HEK293 (cell line): ENCODE data around the gene CEP85L.

Source experiments
- REST ChIP-seq: fragments of 450-650 bp; formaldehyde crosslinking; IDR thresholded peaks from 2 replicates; pipeline ENCODE4 v1.5.1; 2016; ENCODE audit warnings: missing biosample characterization, missing genetic modification characterization
- YY1 ChIP-seq: fragments of 450-650 bp; formaldehyde crosslinking; IDR thresholded peaks from 2 replicates; pipeline ENCODE4 v1.5.1; 2018; ENCODE audit warnings: missing biosample characterization, missing genetic modification characterization
- ZBTB20 ChIP-seq: fragments of 450-650 bp; formaldehyde crosslinking; IDR thresholded peaks from 2 replicates; pipeline ENCODE4 v1.5.1; 2016; ENCODE audit warnings: missing biosample characterization, missing genetic modification characterization
- ZNF292 ChIP-seq: fragments of 450-650 bp; formaldehyde crosslinking; IDR thresholded peaks from 2 replicates; pipeline ENCODE4 v1.5.1; 2016; ENCODE audit warnings: low read depth, missing biosample characterization, missing genetic modification characterization, borderline replicate concordance
- ZNF768 ChIP-seq: fragments of 450-650 bp; formaldehyde crosslinking; IDR thresholded peaks from 2 replicates; pipeline ENCODE4 v1.5.1; 2018; ENCODE audit warnings: missing biosample characterization, mild to moderate bottlenecking, missing genetic modification characterization

DNA sequence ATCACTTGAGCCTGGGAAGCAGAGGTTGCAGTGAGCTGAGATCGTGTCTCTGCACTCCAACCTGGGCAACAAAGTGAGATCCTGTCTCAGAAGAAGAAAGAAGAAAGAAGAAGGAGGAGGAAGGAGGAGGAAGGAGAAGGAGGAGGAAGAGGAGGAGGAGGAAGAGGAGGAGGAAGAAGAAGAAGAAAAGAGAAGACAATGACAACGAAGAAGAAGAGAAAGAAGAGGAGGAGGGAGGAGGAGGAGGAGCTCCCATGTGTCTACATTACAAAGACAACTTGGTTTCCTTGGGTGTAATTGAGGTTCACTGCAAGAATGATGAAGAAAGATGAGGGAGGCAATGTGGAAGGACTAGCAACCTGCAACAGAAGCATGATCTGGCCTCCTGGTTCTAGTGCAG lies 21.3 kb upstream of the CEP85L start:
- no peak for TF ChIP-seq ZNF292 (tag by site-specific recombination)
- TF ChIP-seq ZNF768 (tag by site-specific recombination), result no peak
- no peak for TF ChIP-seq REST (tag by site-specific recombination)
- TF ChIP-seq YY1 (tag by site-specific recombination), result no peak
- no peak for TF ChIP-seq ZBTB20
